CD14-positive monocyte (primary cell): ENCODE data around the gene S100Z. TPM values are rescaled to one million over a fixed set of nuclear protein-coding genes. Genes with fewer than 3 reads are reported as not detected.

Source experiments
- DNase-seq, 3 donors: peaks; one replicate each; pipeline ENCODE4 v3.0.0-alpha.2; 2011 to 2022
- H2AFZ ChIP-seq: 2 replicates; pipeline ENCODE4 v1.6.0; 2012; ENCODE audit warnings: mild to moderate bottlenecking, low read depth, low read length, inconsistent platforms; ENCODE audit not compliant: insufficient read depth, poor library complexity, severe bottlenecking
- H3K27ac ChIP-seq, 2 donors: 1 replicate in 1 of 2; 2 replicates in 1 of 2; pipeline ENCODE4 v1.5.1; 2012 to 2013; ENCODE audit warnings: low read length in 2 of 2, control low read depth in 1 of 2, inconsistent platforms in 1 of 2, low read depth in 1 of 2, mild to moderate bottlenecking in 1 of 2
- H3K27me3 ChIP-seq, 2 donors: one replicate each; pipeline versions ENCODE4 v1.6.0 to v1.6.1; 2011 to 2013; ENCODE audit warnings: low read length in 2 of 2; ENCODE audit not compliant: control insufficient read depth in 2 of 2, insufficient read depth in 2 of 2
- H3K36me3 ChIP-seq, 2 donors: replicated peaks in 1 of 2; 1 replicate in 1 of 2; 2 replicates in 1 of 2; pipeline versions ENCODE4 v1.5.1 to v1.6.1; 2012 to 2013; ENCODE audit warnings: low read length in 2 of 2, control low read depth in 1 of 2, inconsistent platforms in 1 of 2, mild to moderate bottlenecking in 1 of 2; ENCODE audit not compliant: insufficient read depth in 2 of 2, control insufficient read depth in 1 of 2
- H3K4me1 ChIP-seq, 2 donors: 1 replicate in 1 of 2; 2 replicates in 1 of 2; pipeline versions ENCODE4 v1.5.1 to v1.6.1; 2012 to 2013; ENCODE audit warnings: low read length in 2 of 2, control low read depth in 1 of 2, inconsistent platforms in 1 of 2, mild to moderate bottlenecking in 1 of 2, moderate library complexity in 1 of 2; ENCODE audit not compliant: insufficient read depth in 2 of 2, control insufficient read depth in 1 of 2
- H3K4me2 ChIP-seq: replicated peaks from 2 replicates; pipeline ENCODE3; 2012; ENCODE audit warnings: low read length, moderate library complexity, mild to moderate bottlenecking; ENCODE audit not compliant: poor library complexity, severe bottlenecking; ENCODE audit errors: extremely low read depth
- H3K4me3 ChIP-seq, 3 experiments: fragments of 200-600 bp in 1 of 3; sonication (generic) in 1 of 3; replicated peaks in 1 of 3; 1 replicate in 2 of 3; 2 replicates in 1 of 3; pipeline ENCODE4 v1.5.1; 2011 to 2013; ENCODE audit warnings: low read length in 3 of 3, mild to moderate bottlenecking in 3 of 3, control low read depth in 2 of 3, low read depth in 2 of 3, inconsistent platforms in 1 of 3, moderate library complexity in 1 of 3
- H3K79me2 ChIP-seq: 2 replicates; pipeline ENCODE4 v1.6.0; 2012; ENCODE audit warnings: mild to moderate bottlenecking, control low read depth, inconsistent platforms, low read length, moderate library complexity; ENCODE audit not compliant: insufficient read depth
- H3K9ac ChIP-seq: 2 replicates; pipeline ENCODE4 v1.6.0; 2017; ENCODE audit warnings: low read length, mild to moderate bottlenecking; ENCODE audit not compliant: insufficient read depth, poor library complexity, severe bottlenecking
- H3K9me3 ChIP-seq, 2 donors: replicated peaks in 1 of 2; 1 replicate in 1 of 2; 2 replicates in 1 of 2; pipeline versions ENCODE4 v1.5.1 to v1.6.1; 2012 to 2013; ENCODE audit warnings: low read length in 2 of 2, control low read depth in 1 of 2; ENCODE audit not compliant: control insufficient read depth in 1 of 2, insufficient read depth in 1 of 2
- H4K20me1 ChIP-seq: 2 replicates; pipeline ENCODE4 v1.6.0; 2012; ENCODE audit warnings: mild to moderate bottlenecking, low read length, control low read depth, moderate library complexity; ENCODE audit not compliant: insufficient read depth
- H3K27ac Mint-ChIP-seq, 7 donors: one replicate each; pipeline ENCODE4 v1.8.0; 2020; ENCODE audit warnings: mild to moderate bottlenecking in 7 of 7, mixed read lengths in 7 of 7, moderate library complexity in 6 of 7, inconsistent platforms in 2 of 7
- H3K27me3 Mint-ChIP-seq, 3 donors: one replicate each; pipeline ENCODE4 v1.8.0; 2021 to 2022; ENCODE audit warnings: low read depth in 3 of 3, mild to moderate bottlenecking in 3 of 3, mixed read lengths in 3 of 3, moderate library complexity in 3 of 3, inconsistent platforms in 1 of 3
- H3K36me3 Mint-ChIP-seq, 2 donors: one replicate each; pipeline ENCODE4 v1.8.0; 2020; ENCODE audit warnings: mixed read lengths in 2 of 2, inconsistent platforms in 1 of 2, mild to moderate bottlenecking in 1 of 2
- H3K4me1 Mint-ChIP-seq: one replicate; pipeline ENCODE4 v1.8.0; 2020; ENCODE audit warnings: mild to moderate bottlenecking, mixed read lengths
- H3K4me3 Mint-ChIP-seq, 2 donors: one replicate each; pipeline ENCODE4 v1.8.0; 2020; ENCODE audit warnings: mild to moderate bottlenecking in 2 of 2, mixed read lengths in 2 of 2, moderate library complexity in 1 of 2
- H3K9me3 Mint-ChIP-seq, 7 donors: one replicate each; pipeline ENCODE4 v1.8.0; 2020 to 2022; ENCODE audit warnings: mixed read lengths in 7 of 7, mild to moderate bottlenecking in 6 of 7, moderate library complexity in 6 of 7, inconsistent platforms in 2 of 7
- WGBS: methylation state at CpG from one replicate; pipeline ENCODE4 v1.1.5; 2013; ENCODE audit warnings: missing lambda C conversion rate; ENCODE audit not compliant: insufficient coverage; 5-methylcytosine and 5-hydroxymethylcytosine counted together
- intact Hi-C, 2 donors: fragments of 100-400 bp; cut with micrococcal nuclease; formaldehyde crosslinking; loops; one replicate each; pipeline versions ENCODE4 v1.15.0 to v1.15.1; 2023
- polyA plus RNA-seq, 3 donors: library from polyadenylated mRNA; depleted of rRNA in 1 of 3; unstranded in 2 of 3; stranded (reverse) in 1 of 3; fragments of 300-500 nt in 2 of 3; fragments of >200 nt in 1 of 3; fragmentation: Illumina TruSeq in 2 of 3; gene quantifications; 1 replicate in 2 of 3; 2 replicates in 1 of 3; pipeline ENCODE4 v1.2.3, GENCODE V29; 2012 to 2021
- TF ChIP-seq, protein P1 (sequence below): fragments of 200-600 bp; IDR thresholded peaks from one replicate; pipeline ENCODE4 v1.8.0; 2022; ENCODE audit warnings: antibody characterized with exemption, mild to moderate bottlenecking

S100Z gene
- polyA plus RNA-seq, 3 donors = 13.4 to 39.3 (median 21.2) TPM

DNA sequence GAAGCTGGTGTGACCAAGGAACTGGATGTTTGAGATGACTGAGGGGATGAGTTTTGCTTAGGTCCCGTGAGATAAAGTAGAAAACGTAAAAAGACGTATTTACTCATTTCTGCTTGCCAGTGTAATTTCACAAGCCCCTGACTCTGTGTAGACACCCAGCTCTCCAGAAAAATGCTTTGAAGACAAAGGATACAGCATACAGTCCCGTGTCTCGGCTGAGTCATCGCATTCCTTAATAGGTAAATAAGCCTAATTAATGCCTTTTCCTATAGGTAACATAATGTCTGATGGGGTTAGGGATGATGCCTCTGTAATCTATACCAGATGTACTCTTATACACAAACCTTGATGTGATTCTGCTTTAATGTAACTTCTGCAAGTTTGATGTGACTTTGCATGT lies 20.2 kb downstream of the S100Z start:
- Histone ChIP-seq H2AFZ (no peak overlapping the region), H4K20me1 (peaks cover 16% of the 10 kb centered on the region), H3K4me3 (no peak overlapping the region), H3K36me3 (peaks cover 32 to 52% of the 10 kb centered on the region in 2 donors), H3K27ac (no peak overlapping the region), H3K9me3 (no peaks in the 10 kb centered on the region), H3K4me1 (peaks cover 16 to 18% of the 10 kb centered on the region in 2 donors), H3K4me2 (no peak overlapping the region), H3K79me2 (peaks cover 7% of the 10 kb centered on the region), H3K9ac (no peak overlapping the region), H3K27me3 (no peaks in the 10 kb centered on the region)
- Mint-ChIP-seq H3K9me3 (no peaks in the 10 kb centered on the region), H3K4me3 (no peak overlapping the region), H3K36me3 (peaks cover 34 to 51% of the 10 kb centered on the region in 2 donors), H3K27me3 (peaks cover 0 to 1% (median 0%) of the 10 kb centered on the region in 3 donors), H3K4me1 (peaks cover 14% of the 10 kb centered on the region), H3K27ac (no peak overlapping the region)
- intact Hi-C loops = no loop called here
- TF ChIP-seq, protein P1, sequence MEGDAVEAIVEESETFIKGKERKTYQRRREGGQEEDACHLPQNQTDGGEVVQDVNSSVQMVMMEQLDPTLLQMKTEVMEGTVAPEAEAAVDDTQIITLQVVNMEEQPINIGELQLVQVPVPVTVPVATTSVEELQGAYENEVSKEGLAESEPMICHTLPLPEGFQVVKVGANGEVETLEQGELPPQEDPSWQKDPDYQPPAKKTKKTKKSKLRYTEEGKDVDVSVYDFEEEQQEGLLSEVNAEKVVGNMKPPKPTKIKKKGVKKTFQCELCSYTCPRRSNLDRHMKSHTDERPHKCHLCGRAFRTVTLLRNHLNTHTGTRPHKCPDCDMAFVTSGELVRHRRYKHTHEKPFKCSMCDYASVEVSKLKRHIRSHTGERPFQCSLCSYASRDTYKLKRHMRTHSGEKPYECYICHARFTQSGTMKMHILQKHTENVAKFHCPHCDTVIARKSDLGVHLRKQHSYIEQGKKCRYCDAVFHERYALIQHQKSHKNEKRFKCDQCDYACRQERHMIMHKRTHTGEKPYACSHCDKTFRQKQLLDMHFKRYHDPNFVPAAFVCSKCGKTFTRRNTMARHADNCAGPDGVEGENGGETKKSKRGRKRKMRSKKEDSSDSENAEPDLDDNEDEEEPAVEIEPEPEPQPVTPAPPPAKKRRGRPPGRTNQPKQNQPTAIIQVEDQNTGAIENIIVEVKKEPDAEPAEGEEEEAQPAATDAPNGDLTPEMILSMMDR = no peak
- WGBS = 89% methylated on average over 3 of the region's 6 CpGs
- no peak for DNase-seq

DNA sequence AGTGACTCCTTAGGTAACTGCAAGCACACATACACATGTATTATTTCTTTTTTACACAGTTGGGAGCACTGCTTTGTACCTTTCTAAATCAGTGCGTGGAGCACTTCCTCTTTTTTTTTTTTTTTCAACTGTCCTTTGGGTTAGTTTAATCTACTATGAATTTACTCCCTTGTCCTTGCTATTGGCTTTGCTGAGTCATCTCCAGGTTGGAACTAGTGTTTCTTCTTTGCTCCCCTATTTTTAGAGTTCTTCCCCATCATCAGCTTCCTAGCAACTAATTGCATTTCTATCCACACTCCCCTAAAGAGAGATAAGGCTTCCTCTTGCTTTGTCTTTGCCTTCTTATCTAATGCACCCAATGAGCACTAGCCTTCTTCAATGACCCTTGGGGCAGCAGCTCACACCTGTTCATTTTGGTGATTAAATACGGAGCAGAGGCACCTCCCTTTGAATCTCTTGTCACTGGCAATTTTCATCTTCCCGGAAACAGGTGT lies 24.3 kb downstream of the S100Z start:
- H3K27ac Mint-ChIP-seq = peak overlapping the region in 4 of 7 donors; percentile 12 to 61 (median 34)
- peak overlapping the region; percentile 37 for H3K4me2 ChIP-seq
- WGBS = no CpG with 5 or more reads among the region's 3 CpGs

More for the DNA sequence above, 24.3 kb downstream of the S100Z start:
- peaks cover 22% of the 10 kb centered on the region in 2 donors for H3K4me1 ChIP-seq
- Mint-ChIP-seq H3K4me1 (peaks cover 20% of the 10 kb centered on the region), H3K4me3 (no peak overlapping the region), H3K36me3 (peaks cover 35 to 46% of the 10 kb centered on the region in 2 donors), H3K9me3 (peaks cover 0 to 2% (median 0%) of the 10 kb centered on the region in 7 donors), H3K27me3 (no peaks in the 10 kb centered on the region)
- H4K20me1 ChIP-seq = peaks cover 41% of the 10 kb centered on the region
- peak; percentile 29 to 55 (median 50) for DNase-seq
- H3K9me3 ChIP-seq = no peaks in the 10 kb centered on the region
- H3K9ac ChIP-seq = no peak overlapping the region
- no peaks in the 10 kb centered on the region for H3K27me3 ChIP-seq
- no peak overlapping the region for H2AFZ ChIP-seq
- H3K4me3 ChIP-seq = no peak overlapping the region
- TF ChIP-seq, protein P1 = no peak
- H3K36me3 ChIP-seq = peaks cover 54 to 69% of the 10 kb centered on the region in 2 donors
- intact Hi-C loops = no loop called here
- H3K27ac ChIP-seq = peak overlapping the region in 1 of 2 donors; percentile 54
- H3K79me2 ChIP-seq = no peaks in the 10 kb centered on the region
